ENCODE measurements around the gene DVL1. TPM values are rescaled to one million over a fixed set of nuclear protein-coding genes. Genes with fewer than 3 reads are reported as not detected.

Gene DVL1
- total and polyA plus RNA-seq, 9 of the 15 experiments (the other 6 are each of a cell fraction or from before 2014, with no cell fraction given), result 0.62 to 135 (median 24.3) TPM

DNA sequence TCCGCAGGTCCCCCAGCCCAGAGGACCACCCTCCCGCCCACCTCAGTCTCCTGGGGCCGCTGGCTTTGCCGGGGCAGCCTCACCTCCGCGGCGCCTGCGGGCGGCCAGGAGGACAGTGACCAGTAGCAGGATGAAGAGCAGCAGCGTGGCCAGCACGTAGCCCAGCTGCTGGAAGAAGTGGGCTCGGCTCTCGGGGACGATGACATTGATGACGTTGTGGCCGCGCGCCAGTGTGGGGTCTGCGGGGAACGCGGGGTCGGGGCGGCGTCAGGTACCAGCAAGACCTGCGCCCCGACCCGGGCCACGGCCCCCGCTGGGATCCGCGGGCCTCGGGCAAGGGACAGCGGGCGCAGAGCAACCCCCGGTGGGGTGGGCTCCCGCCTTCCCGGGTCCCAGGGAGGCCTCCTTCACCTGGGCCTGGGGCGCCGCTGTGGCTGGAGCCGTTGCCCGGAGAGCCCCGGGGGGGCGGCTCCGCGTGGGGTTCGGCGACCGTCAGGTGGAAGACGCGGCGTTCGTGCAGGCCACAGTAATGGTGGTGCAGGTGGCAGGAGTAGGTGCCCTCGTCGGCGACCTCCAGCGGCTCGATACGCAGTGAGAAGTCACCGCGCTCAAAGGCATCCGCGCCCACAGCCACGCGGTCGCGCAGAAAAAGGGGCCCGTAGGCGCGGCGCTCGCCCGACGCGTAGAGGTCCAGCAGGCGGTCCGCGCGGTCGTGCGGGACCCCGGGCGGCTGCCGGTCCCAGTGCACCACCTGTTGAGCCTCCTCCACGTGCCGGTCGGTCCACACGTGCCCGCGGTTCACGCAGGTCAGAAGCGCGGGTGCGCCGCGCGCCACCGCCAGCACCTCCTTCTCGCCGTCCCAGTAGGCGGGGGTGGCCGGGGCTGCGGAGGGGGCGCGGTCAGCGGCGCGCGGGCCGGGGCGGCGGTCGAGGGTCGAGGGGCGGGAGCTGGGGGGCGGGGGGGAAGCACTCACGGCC, 5.3 kb upstream of the DVL1 start (continued):
- TF ChIP-seq, protein P1, sequence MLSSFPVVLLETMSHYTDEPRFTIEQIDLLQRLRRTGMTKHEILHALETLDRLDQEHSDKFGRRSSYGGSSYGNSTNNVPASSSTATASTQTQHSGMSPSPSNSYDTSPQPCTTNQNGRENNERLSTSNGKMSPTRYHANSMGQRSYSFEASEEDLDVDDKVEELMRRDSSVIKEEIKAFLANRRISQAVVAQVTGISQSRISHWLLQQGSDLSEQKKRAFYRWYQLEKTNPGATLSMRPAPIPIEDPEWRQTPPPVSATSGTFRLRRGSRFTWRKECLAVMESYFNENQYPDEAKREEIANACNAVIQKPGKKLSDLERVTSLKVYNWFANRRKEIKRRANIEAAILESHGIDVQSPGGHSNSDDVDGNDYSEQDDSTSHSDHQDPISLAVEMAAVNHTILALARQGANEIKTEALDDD (IDR thresholded peaks at IDR 0.05), result no peak
- TF ChIP-seq POLR2G (IDR thresholded peaks at IDR 0.05; ENCODE audit: low read depth, low read length) (peak; percentile 66; the same call in 1 of the 2 replicates), BHLHE40 (IDR thresholded peaks at IDR 0.05; ENCODE audit: low read length) (no peak), NONO (IDR thresholded peaks at IDR 0.05; ENCODE audit: low read depth in 2 of 2, low read length in 1 of 2) (peak in 1 of 2 experiments; percentile 22; a peak in 1 of 4 replicates), SRSF3 (IDR thresholded peaks at IDR 0.05; ENCODE audit: insufficient read depth, low read length) (no peak), TOE1 (IDR thresholded peaks at IDR 0.05; ENCODE audit: borderline replicate concordance) (no peak), TOE1 (CRISPR knock-in tag; IDR thresholded peaks at IDR 0.05; ENCODE audit: borderline replicate concordance, low read depth) (no peak), CSDE1 (IDR thresholded peaks at IDR 0.05) (no peak), CBX1 (IDR thresholded peaks at IDR 0.05; ENCODE audit: low read depth) (peak; percentile 3; the same call in 1 of the 2 replicates), ZNF444 (CRISPR knock-in tag; IDR thresholded peaks at IDR 0.05) (no peak), TEAD2 (tag; IDR thresholded peaks at IDR 0.05) (no peak), ZFP30 (CRISPR knock-in tag; IDR thresholded peaks at IDR 0.05; ENCODE audit: borderline replicate concordance) (no peak), PCBP2 (IDR thresholded peaks at IDR 0.05; ENCODE audit: low read depth, low read length, poor library complexity, severe bottlenecking) (no peak), ZBTB17 (CRISPR knock-in tag; IDR thresholded peaks at IDR 0.05) (no peak)
- TF ChIP-seq, protein P2, sequence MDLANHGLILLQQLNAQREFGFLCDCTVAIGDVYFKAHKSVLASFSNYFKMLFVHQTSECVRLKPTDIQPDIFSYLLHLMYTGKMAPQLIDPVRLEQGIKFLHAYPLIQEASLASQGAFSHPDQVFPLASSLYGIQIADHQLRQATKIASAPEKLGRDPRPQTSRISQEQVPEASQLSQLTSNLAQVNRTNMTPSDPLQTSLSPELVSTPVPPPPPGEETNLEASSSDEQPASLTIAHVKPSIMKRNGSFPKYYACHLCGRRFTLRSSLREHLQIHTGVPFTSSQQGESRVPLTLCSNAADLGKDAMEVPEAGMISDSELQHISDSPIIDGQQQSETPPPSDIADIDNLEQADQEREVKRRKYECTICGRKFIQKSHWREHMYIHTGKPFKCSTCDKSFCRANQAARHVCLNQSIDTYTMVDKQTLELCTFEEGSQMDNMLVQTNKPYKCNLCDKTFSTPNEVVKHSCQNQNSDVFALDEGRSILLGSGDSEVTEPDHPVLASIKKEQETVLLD (IDR thresholded peaks at IDR 0.05), result no peak
- TF ChIP-seq, protein P3, sequence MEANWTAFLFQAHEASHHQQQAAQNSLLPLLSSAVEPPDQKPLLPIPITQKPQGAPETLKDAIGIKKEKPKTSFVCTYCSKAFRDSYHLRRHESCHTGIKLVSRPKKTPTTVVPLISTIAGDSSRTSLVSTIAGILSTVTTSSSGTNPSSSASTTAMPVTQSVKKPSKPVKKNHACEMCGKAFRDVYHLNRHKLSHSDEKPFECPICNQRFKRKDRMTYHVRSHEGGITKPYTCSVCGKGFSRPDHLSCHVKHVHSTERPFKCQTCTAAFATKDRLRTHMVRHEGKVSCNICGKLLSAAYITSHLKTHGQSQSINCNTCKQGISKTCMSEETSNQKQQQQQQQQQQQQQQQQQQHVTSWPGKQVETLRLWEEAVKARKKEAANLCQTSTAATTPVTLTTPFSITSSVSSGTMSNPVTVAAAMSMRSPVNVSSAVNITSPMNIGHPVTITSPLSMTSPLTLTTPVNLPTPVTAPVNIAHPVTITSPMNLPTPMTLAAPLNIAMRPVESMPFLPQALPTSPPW (CRISPR knock-in tag; IDR thresholded peaks at IDR 0.05), result no peak
- TF ChIP-seq, protein P4, sequence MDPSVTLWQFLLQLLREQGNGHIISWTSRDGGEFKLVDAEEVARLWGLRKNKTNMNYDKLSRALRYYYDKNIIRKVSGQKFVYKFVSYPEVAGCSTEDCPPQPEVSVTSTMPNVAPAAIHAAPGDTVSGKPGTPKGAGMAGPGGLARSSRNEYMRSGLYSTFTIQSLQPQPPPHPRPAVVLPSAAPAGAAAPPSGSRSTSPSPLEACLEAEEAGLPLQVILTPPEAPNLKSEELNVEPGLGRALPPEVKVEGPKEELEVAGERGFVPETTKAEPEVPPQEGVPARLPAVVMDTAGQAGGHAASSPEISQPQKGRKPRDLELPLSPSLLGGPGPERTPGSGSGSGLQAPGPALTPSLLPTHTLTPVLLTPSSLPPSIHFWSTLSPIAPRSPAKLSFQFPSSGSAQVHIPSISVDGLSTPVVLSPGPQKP (CRISPR knock-in tag; IDR thresholded peaks at IDR 0.05), result no peak
- TF ChIP-seq, protein P5, sequence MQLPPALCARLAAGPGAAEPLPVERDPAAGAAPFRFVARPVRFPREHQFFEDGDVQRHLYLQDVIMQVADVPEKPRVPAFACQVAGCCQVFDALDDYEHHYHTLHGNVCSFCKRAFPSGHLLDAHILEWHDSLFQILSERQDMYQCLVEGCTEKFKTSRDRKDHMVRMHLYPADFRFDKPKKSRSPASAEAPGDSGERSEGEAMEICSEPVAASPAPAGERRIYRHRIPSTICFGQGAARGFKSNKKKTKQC (CRISPR knock-in tag; IDR thresholded peaks at IDR 0.05), result no peak
